Upper lobe of left lung (tissue), 6 donors: ENCODE data around the gene TMEM135. TPM values are rescaled to one million over a fixed set of nuclear protein-coding genes. Genes with fewer than 3 reads are reported as not detected.
A peak's percentile ranks its signal among the peaks of the same experiment; 100 is the strongest.

Experiments
- ATAC-seq, 2 donors: fragments of 200-7000 bp; cut with Tn5 transposase; one replicate each; pipeline ENCODE4 v1.9.1; 2022; ENCODE audit warnings: mild to moderate bottlenecking in 2 of 2, moderate library complexity in 2 of 2; ENCODE audit not compliant: low FRiP score in 2 of 2
- DNase-seq, 2 donors: peaks; one replicate each; pipeline ENCODE4 v3.0.0-alpha.2; 2019 to 2020
- H3K27ac ChIP-seq, 4 donors: fragments of 200-600 bp; sonication (generic); one replicate each; pipeline ENCODE4 v1.5.1; 2016 to 2019
- H3K27me3 ChIP-seq, 4 donors: fragments of 200-600 bp; sonication (generic); one replicate each; pipeline ENCODE4 v1.5.1; 2017 to 2019
- H3K36me3 ChIP-seq, 4 donors: fragments of 200-600 bp; sonication (generic); one replicate each; pipeline ENCODE4 v1.5.1; 2016 to 2019
- H3K4me1 ChIP-seq, 4 donors: fragments of 200-600 bp; sonication (generic); one replicate each; pipeline ENCODE4 v1.5.1; 2018 to 2019
- H3K4me3 ChIP-seq, 4 donors: fragments of 200-600 bp; sonication (generic); one replicate each; pipeline ENCODE4 v1.5.1; 2017 to 2019; ENCODE audit warnings: mild to moderate bottlenecking in 2 of 4, moderate library complexity in 1 of 4
- H3K9me3 ChIP-seq, 4 donors: fragments of 200-600 bp; sonication (generic); one replicate each; pipeline ENCODE4 v1.5.1; 2018 to 2019
- CTCF ChIP-seq, 6 experiments: fragments of 450-650 bp in 4 of 6; fragments of 200-600 bp in 2 of 6; sonication (generic) in 2 of 6; IDR thresholded peaks; one replicate each; pipeline ENCODE4 v1.5.1; 2016 to 2019; ENCODE audit warnings: antibody characterized with exemption in 6 of 6
- EP300 ChIP-seq, 4 donors: sonication (generic); formaldehyde crosslinking; IDR thresholded peaks; one replicate each; pipeline ENCODE4 v1.5.1; 2017; ENCODE audit warnings: antibody characterized with exemption in 4 of 4, control low read depth in 2 of 4
- POLR2A ChIP-seq, 4 donors: fragments of 450-650 bp; IDR thresholded peaks; one replicate each; pipeline ENCODE4 v1.5.1; 2016 to 2017; ENCODE audit warnings: antibody characterized with exemption in 4 of 4, mild to moderate bottlenecking in 2 of 4
- POLR2AphosphoS5 ChIP-seq, 2 donors: sonication (generic); formaldehyde crosslinking; IDR thresholded peaks; one replicate each; pipeline ENCODE4 v1.5.1; 2017; ENCODE audit warnings: antibody characterized with exemption in 2 of 2
- WGBS, 2 donors: methylation state at CpG; one replicate each; pipeline ENCODE4 v1.1.5; 2017 to 2018; 5-methylcytosine and 5-hydroxymethylcytosine counted together
- total RNA-seq, 6 donors: library from RNA; depleted of rRNA in 4 of 6; stranded (reverse); fragments of >200 nt in 4 of 6; gene quantifications; one replicate each; pipeline versions ENCODE4 v1.1.0 to v1.2.1, GENCODE V29; 2016 to 2021
- donor health status: DM: no; HTN: no; CAD: no; lungs with moderate emphysema.
- donor health status: DM: no; HTN: yes; CAD: no; lungs with severe emphysema.

The TMEM135 gene
- total RNA-seq, 6 donors from 2014 or later: 12.6 to 33.5 (median 19.1) TPM

- ATAC-seq (no peak), DNase-seq (no peak)
- Histone ChIP-seq H3K4me1 (peaks cover 0 to 3% (median 1%) of the 10 kb centered on the region in 4 donors), H3K27ac (peak overlapping the region in 1 of 4 donors; percentile 53), H3K4me3 (peak overlapping the region in 2 of 4 donors; percentile 16 to 30), H3K9me3 (no peaks in the 10 kb centered on the region), H3K36me3 (no peaks in the 10 kb centered on the region), H3K27me3 (no peaks in the 10 kb centered on the region)
- 34 to 41% methylated on average over 3 of the region's 3 CpGs for WGBS, 2 donors
- TF ChIP-seq CTCF (IDR thresholded peaks at IDR 0.05) (no peak), EP300 (IDR thresholded peaks at IDR 0.05) (no peak), POLR2A (IDR thresholded peaks at IDR 0.05) (no peak)
These were observed 32.2 kb upstream of the TMEM135 start for GRCh38 chr11:87005569-87005921.

DNA sequence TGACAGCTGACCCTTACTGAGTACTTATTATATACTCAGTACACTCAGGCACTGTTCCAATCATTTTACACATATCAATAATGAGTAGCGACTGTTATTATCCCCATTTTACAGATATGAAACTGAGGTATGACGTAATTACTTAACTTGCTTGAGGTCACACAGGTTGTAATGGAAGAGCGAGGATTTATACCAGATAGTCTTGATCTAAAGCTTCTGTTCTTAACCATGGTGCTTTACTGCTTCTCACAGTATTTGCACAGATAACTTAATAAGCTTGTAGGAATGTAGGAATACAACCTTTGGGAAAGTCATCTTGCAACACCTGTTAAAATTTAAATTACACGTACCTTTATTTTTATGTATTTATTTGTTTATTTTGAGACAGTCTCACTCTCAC lies 31.7 kb upstream of the TMEM135 start:
- H3K27me3 ChIP-seq: no peaks in the 10 kb centered on the region
- H3K36me3 ChIP-seq: no peaks in the 10 kb centered on the region
- no peak overlapping the region for H3K4me3 ChIP-seq
- H3K27ac ChIP-seq: peak overlapping the region in 1 of 4 donors; percentile 53
- no peaks in the 10 kb centered on the region for H3K4me1 ChIP-seq
- 83 to 90% methylated on average over 4 of the region's 4 CpGs for WGBS, 2 donors
- TF ChIP-seq POLR2AphosphoS5 (IDR thresholded peaks at IDR 0.05) (no peak), POLR2A (IDR thresholded peaks at IDR 0.05) (no peak), EP300 (IDR thresholded peaks at IDR 0.05) (no peak)
- DNase-seq (no peak), ATAC-seq (no peak)
- no peaks in the 10 kb centered on the region for H3K9me3 ChIP-seq

DNA sequence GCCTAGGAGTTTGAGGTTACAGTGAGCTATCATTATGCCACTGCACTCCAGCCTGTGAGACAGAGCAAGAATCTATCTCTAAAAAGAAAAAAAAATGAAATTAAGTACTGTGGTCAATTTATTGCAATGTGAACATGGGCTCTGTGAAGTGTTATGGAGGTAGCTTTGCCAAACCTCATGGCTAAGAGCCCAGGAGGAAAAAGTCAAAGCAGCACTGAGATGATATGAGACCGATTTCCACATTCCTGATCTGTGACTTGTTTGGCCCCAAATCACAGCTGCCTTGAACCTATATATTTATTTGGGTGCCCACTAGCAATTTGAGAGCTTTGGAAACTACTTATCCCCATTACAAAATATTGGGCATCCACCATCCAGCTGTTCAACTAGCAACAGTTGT lies 29.8 kb upstream of the TMEM135 start:
- DNase-seq (no peak), ATAC-seq (no peak)
- Histone ChIP-seq H3K36me3 (no peaks in the 10 kb centered on the region), H3K4me1 (no peaks in the 10 kb centered on the region), H3K9me3 (no peaks in the 10 kb centered on the region), H3K27me3 (no peaks in the 10 kb centered on the region), H3K4me3 (no peak overlapping the region), H3K27ac (no peak overlapping the region)
- 38 to 52% methylated on average over 1 of the region's 1 CpG for WGBS, 2 donors
- TF ChIP-seq POLR2AphosphoS5 (IDR thresholded peaks at IDR 0.05): no peak
- TF ChIP-seq CTCF (IDR thresholded peaks at IDR 0.05): no peak
- no peak for TF ChIP-seq POLR2A (IDR thresholded peaks at IDR 0.05)
- TF ChIP-seq EP300 (IDR thresholded peaks at IDR 0.05): no peak

GRCh38 chr11:87012089-87012488 lies 25.6 kb upstream of the TMEM135 start:
- WGBS, 2 donors: 75 to 78% methylated on average over 1 of the region's 1 CpG

GRCh38 chr11:87012673-87013072 lies 25.1 kb upstream of the TMEM135 start:
- H3K4me3 ChIP-seq: no peak overlapping the region
- H3K27ac ChIP-seq: no peak overlapping the region
- no peaks in the 10 kb centered on the region for H3K4me1 ChIP-seq
- ATAC-seq (no peak), DNase-seq (no peak)
- H3K27me3 ChIP-seq: no peaks in the 10 kb centered on the region
- TF ChIP-seq CTCF (IDR thresholded peaks at IDR 0.05) (no peak), POLR2AphosphoS5 (IDR thresholded peaks at IDR 0.05) (no peak), POLR2A (IDR thresholded peaks at IDR 0.05) (no peak), EP300 (IDR thresholded peaks at IDR 0.05) (no peak)
- H3K9me3 ChIP-seq: no peaks in the 10 kb centered on the region
- H3K36me3 ChIP-seq: no peaks in the 10 kb centered on the region
- WGBS, 2 donors: 29 to 41% methylated on average over 1 of the region's 1 CpG

More at GRCh38 chr11:87012089-87012488, 25.6 kb upstream of the TMEM135 start:
- no peaks in the 10 kb centered on the region for H3K9me3 ChIP-seq
- H3K36me3 ChIP-seq: no peaks in the 10 kb centered on the region
- no peak for TF ChIP-seq POLR2AphosphoS5 (IDR thresholded peaks at IDR 0.05)
- no peak for TF ChIP-seq POLR2A (IDR thresholded peaks at IDR 0.05)
- no peak for TF ChIP-seq EP300 (IDR thresholded peaks at IDR 0.05)
- no peak for TF ChIP-seq CTCF (IDR thresholded peaks at IDR 0.05)
- ATAC-seq (no peak), DNase-seq (no peak)
- no peak overlapping the region for H3K4me3 ChIP-seq
- H3K27ac ChIP-seq: no peak overlapping the region
- no peaks in the 10 kb centered on the region for H3K27me3 ChIP-seq
- H3K4me1 ChIP-seq: no peaks in the 10 kb centered on the region
